HepG2 (cell line): Measurements from ENCODE around the gene RCOR1. TPM values are rescaled to one million over a fixed set of nuclear protein-coding genes. Genes with fewer than 3 reads are reported as not detected.

Source experiments
- ATAC-seq: fragments of 200-7000 bp; cut with Tn5 transposase; 3 replicates; pipeline ENCODE4 v1.9.1; 2020; ENCODE audit warnings: mild to moderate bottlenecking, moderate library complexity
- BruUV-seq: library from RNA; stranded (reverse); fragments of 400-500 nt; replicated peaks from 2 replicates; lab custom pipeline; 2021; lab: Mats Ljungman, UMichigan
- CTCF ChIA-PET: fragments of 300-600 bp; formaldehyde crosslinking; extraction: SDS; loops from one replicate; lab custom pipeline; 2021; ENCODE audit warnings: low total read pairs, inconsistent platforms, low intra/inter-chr PET ratio; lab: Yijun Ruan, JAX
- POLR2A ChIA-PET: fragments of 350-600 bp; sonication (Branson Sonifier 250); formaldehyde crosslinking; loops from one replicate; lab custom pipeline; 2020; ENCODE audit warnings: antibody characterized with exemption, inconsistent platforms; lab: Yijun Ruan, JAX
- DNase-seq: peaks from one replicate; pipeline ENCODE4 v3.0.0-alpha.2; 2015; ENCODE audit warnings: low spot score
- FAIRE-seq: peaks from 3 replicates; lab custom pipeline; 2011; peaks lifted over from hg19 to GRCh38; lab: Jason Lieb, UNC
- H2AFZ ChIP-seq: one replicate; pipeline ENCODE4 v1.6.1; 2011; ENCODE audit warnings: low read length, inconsistent platforms
- H3K27ac ChIP-seq: fragments of 300-600 bp; 3 replicates; pipeline ENCODE4 v1.8.0; 2011; ENCODE audit warnings: mixed run types, mild to moderate bottlenecking, mixed read lengths, low read length, inconsistent platforms; ENCODE audit not compliant: insufficient read depth; ENCODE audit errors: extremely low read length
- H3K27me3 ChIP-seq, 2 experiments: fragments of 200-600 bp in 1 of 2; 2 replicates in 1 of 2; 3 replicates in 1 of 2; pipeline versions ENCODE4 v1.6.0 to v1.8.0; 2011; ENCODE audit warnings: low read length in 2 of 2, mild to moderate bottlenecking in 2 of 2, moderate library complexity in 2 of 2, inconsistent platforms in 1 of 2; ENCODE audit not compliant: insufficient read depth in 2 of 2, control insufficient read depth in 1 of 2
- H3K36me3 ChIP-seq, 2 experiments: fragments of 200-600 bp in 1 of 2; replicated peaks in 1 of 2; 2 replicates in 1 of 2; 3 replicates in 1 of 2; pipeline versions ENCODE4 v1.5.1 to v1.8.0; 2011; ENCODE audit warnings: low read length in 2 of 2, inconsistent platforms in 1 of 2; ENCODE audit not compliant: insufficient read depth in 2 of 2, control insufficient read depth in 1 of 2
- H3K4me1 ChIP-seq: 2 replicates; pipeline ENCODE4 v1.5.1; 2012; ENCODE audit warnings: low read length, inconsistent platforms; ENCODE audit not compliant: insufficient read depth
- H3K4me2 ChIP-seq: 2 replicates; pipeline ENCODE4 v1.6.0; 2011; ENCODE audit warnings: low read depth, low read length, inconsistent platforms
- H3K4me3 ChIP-seq, 3 experiments: fragments of 200-600 bp in 1 of 3; sonication (generic), shearing (Covaris generic) in 1 of 3; replicated peaks in 1 of 3; 2 replicates each; pipeline ENCODE4 v1.5.1; 2011 to 2016; ENCODE audit warnings: low read length in 3 of 3, inconsistent platforms in 2 of 3, low read depth in 2 of 3, mild to moderate bottlenecking in 2 of 3, control low read depth in 1 of 3, mixed read lengths in 1 of 3; ENCODE audit not compliant: insufficient read depth in 1 of 3
- H3K79me2 ChIP-seq: one replicate; pipeline ENCODE4 v1.6.1; 2011; ENCODE audit warnings: low read length, inconsistent platforms; ENCODE audit not compliant: insufficient read depth
- H3K9ac ChIP-seq: 2 replicates; pipeline ENCODE4 v1.6.0; 2011; ENCODE audit warnings: mild to moderate bottlenecking, low read depth, low read length, inconsistent platforms; ENCODE audit not compliant: insufficient read depth
- H3K9me3 ChIP-seq: 2 replicates; pipeline ENCODE4 v1.5.1; 2012; ENCODE audit warnings: mild to moderate bottlenecking, low read length
- H4K20me1 ChIP-seq: 2 replicates; pipeline ENCODE4 v1.6.0; 2011; ENCODE audit warnings: inconsistent platforms, mild to moderate bottlenecking, low read length, moderate library complexity; ENCODE audit not compliant: insufficient read depth
- FOXA1 ChIP-seq, 2 experiments: fragments of 450-650 bp in 1 of 2; sonication (generic) in 1 of 2; formaldehyde crosslinking in 1 of 2; IDR thresholded peaks; 2 replicates each; pipeline versions ENCODE4 v1.4.0 to v1.6.1; 2016 to 2020; ENCODE audit warnings: missing genetic modification reagents in 1 of 2
- GABPA ChIP-seq, 2 experiments: IDR thresholded peaks; 2 replicates each; pipeline ENCODE4 v1.6.1; 2011 to 2016; ENCODE audit warnings: low read depth in 2 of 2, low read length in 1 of 2, missing biosample characterization in 1 of 2, missing genetic modification characterization in 1 of 2
- MXD4 ChIP-seq: IDR thresholded peaks from 2 replicates; pipeline ENCODE4 v1.6.1; 2016; ENCODE audit warnings: mild to moderate bottlenecking, missing biosample characterization, missing genetic modification reagents
- SALL1 ChIP-seq: sonication (generic); formaldehyde crosslinking; IDR thresholded peaks from 2 replicates; pipeline ENCODE4 v1.8.0; 2022; ENCODE audit warnings: mild to moderate bottlenecking, missing genetic modification reagents
- SMAD1 ChIP-seq: sonication (generic); formaldehyde crosslinking; IDR thresholded peaks from 2 replicates; pipeline ENCODE4 v1.4.0; 2020; ENCODE audit warnings: missing genetic modification reagents, low read depth, mild to moderate bottlenecking, borderline replicate concordance
- SOX6 ChIP-seq, 2 experiments: fragments of 450-650 bp in 1 of 2; sonication (generic) in 1 of 2; formaldehyde crosslinking in 1 of 2; IDR thresholded peaks; 2 replicates each; pipeline versions ENCODE4 v1.4.0 to v1.6.1; 2017 to 2020; ENCODE audit warnings: antibody characterized with exemption in 1 of 2, mild to moderate bottlenecking in 1 of 2, missing genetic modification reagents in 1 of 2
- SP140L ChIP-seq: sonication (generic); formaldehyde crosslinking; IDR thresholded peaks from 2 replicates; pipeline ENCODE4 v1.4.0; 2020; ENCODE audit warnings: missing genetic modification reagents, borderline replicate concordance
- SYNCRIP ChIP-seq: fragments of 200-400 bp; formaldehyde crosslinking; IDR thresholded peaks from 2 replicates; pipeline ENCODE4 v1.6.1; 2018; ENCODE audit warnings: mild to moderate bottlenecking, low read depth, low read length; ENCODE audit not compliant: insufficient read depth
- ZFP36 ChIP-seq: fragments of 150-350 bp; IDR thresholded peaks from 2 replicates; pipeline ENCODE4 v1.6.1; 2018; ENCODE audit warnings: borderline replicate concordance, low read length, low read depth; ENCODE audit not compliant: partially characterized antibody
- ZNF629 ChIP-seq: sonication (generic); formaldehyde crosslinking; conservative IDR thresholded peaks from 2 replicates; pipeline ENCODE4 v1.5.0; 2020; ENCODE audit warnings: missing genetic modification reagents
- WGBS: methylation state at CpG from one replicate; pipeline ENCODE4 v1.1.6; 2017; ENCODE audit warnings: low lambda C conversion rate; 5-methylcytosine and 5-hydroxymethylcytosine counted together
- in situ Hi-C: cut with HindIII; loops from 2 replicates; pipeline ENCODE4 v1.10.0; 2017; ENCODE audit warnings: low pct_unique_long_range_greater_than_20kb; ENCODE audit not compliant: extremely low pct_ligation_motif_present
- intact Hi-C: fragments of 100-400 bp; cut with micrococcal nuclease; formaldehyde crosslinking; loops from one replicate; pipeline ENCODE4 v1.10.0; 2022; ENCODE audit not compliant: unreplicated experiment
- polyA plus RNA-seq, 8 experiments: library from polyadenylated mRNA; depleted of rRNA in 3 of 8; stranded (reverse) in 7 of 8; unstranded in 1 of 8; fragments of >200 nt; fragmentation: Illumina TruSeq in 4 of 8; extraction: Trizol in 4 of 8; gene quantifications; 2 replicates each; pipeline versions ENCODE4 v1.2.1 to v1.2.3, GENCODE V29; 2011 to 2016; ENCODE audit warnings: low read depth in 4 of 8, missing spikeins in 1 of 8, mixed read lengths in 1 of 8; ENCODE audit not compliant: insufficient read depth in 1 of 8
- total RNA-seq, 5 experiments: library from RNA; depleted of rRNA; stranded (reverse); fragments of >200 nt; fragmentation: Illumina TruSeq; extraction: Trizol; gene quantifications; 2 replicates each; pipeline ENCODE4 v1.2.3, GENCODE V29; 2016; ENCODE audit warnings: low read depth in 1 of 5
- TF ChIP-seq, protein P1 (sequence below): sonication (generic); formaldehyde crosslinking; IDR thresholded peaks from 2 replicates; pipeline ENCODE4 v1.4.0; 2020; ENCODE audit warnings: missing genetic modification reagents
- TF ChIP-seq, protein P2 (sequence below): sonication (generic); formaldehyde crosslinking; IDR thresholded peaks from 2 replicates; pipeline ENCODE4 v1.9.0; 2022; ENCODE audit warnings: low read depth, missing genetic modification reagents

The RCOR1 gene
- total and polyA plus RNA-seq, 2 of the 13 experiments (the other 11 are each of a cell fraction or from before 2014, with no cell fraction given) = 10.2 to 11.1 TPM

DNA sequence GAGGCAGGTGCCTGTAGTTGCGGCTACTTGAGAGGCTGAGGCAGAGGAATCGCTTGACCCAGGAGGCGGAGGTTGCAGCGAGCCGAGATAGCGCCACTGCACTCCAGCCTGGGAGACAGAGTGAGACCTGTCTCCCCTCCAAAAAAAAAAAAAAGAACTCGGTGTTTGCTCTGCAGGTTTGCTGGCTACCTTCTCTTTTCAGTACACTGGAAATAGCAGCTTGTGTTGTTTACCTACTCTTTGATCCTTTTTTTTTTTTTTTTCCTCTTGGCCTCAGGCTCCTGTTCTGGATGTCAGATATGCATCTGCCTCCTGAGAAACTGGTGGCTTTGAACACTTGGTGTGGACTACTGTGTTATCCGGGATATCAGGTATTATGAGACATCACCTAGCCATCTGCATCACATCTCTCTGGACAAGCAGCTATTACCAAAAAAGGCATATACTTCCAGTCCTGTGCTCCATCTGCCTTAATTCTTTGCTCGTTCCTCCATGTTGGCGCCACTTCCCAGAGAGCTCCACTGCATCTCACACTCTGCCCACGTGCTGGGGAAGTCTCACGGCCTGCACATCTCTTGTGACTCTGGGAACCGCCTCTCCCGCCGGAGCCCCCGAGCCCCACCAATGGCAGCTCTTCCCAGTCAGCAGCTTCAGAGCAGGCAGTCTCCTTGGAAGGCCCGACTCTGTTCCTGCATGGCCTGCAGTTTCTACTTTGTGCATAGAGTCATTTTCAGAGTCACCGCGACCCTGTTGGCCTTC, 133.9 kb downstream of the RCOR1 start (continued):
- TF ChIP-seq, protein P1, sequence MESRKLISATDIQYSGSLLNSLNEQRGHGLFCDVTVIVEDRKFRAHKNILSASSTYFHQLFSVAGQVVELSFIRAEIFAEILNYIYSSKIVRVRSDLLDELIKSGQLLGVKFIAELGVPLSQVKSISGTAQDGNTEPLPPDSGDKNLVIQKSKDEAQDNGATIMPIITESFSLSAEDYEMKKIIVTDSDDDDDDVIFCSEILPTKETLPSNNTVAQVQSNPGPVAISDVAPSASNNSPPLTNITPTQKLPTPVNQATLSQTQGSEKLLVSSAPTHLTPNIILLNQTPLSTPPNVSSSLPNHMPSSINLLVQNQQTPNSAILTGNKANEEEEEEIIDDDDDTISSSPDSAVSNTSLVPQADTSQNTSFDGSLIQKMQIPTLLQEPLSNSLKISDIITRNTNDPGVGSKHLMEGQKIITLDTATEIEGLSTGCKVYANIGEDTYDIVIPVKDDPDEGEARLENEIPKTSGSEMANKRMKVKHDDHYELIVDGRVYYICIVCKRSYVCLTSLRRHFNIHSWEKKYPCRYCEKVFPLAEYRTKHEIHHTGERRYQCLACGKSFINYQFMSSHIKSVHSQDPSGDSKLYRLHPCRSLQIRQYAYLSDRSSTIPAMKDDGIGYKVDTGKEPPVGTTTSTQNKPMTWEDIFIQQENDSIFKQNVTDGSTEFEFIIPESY (CRISPR knock-in tag) = peak; percentile 94
- TF ChIP-seq SALL1 (CRISPR knock-in tag) (peak; percentile 13; the same call in 1 of the 2 replicates), SOX6 (IDR thresholded peaks at IDR 0.05) (no peak), SOX6 (CRISPR knock-in tag; IDR thresholded peaks at IDR 0.05) (peak; percentile 12; the same call in 1 of the 2 replicates), FOXA1 (IDR thresholded peaks at IDR 0.05) (no peak; the same call in 1 of the 2 replicates), FOXA1 (CRISPR knock-in tag; IDR thresholded peaks at IDR 0.05) (peak; percentile 43; the same call in 1 of the 2 replicates)

DNA sequence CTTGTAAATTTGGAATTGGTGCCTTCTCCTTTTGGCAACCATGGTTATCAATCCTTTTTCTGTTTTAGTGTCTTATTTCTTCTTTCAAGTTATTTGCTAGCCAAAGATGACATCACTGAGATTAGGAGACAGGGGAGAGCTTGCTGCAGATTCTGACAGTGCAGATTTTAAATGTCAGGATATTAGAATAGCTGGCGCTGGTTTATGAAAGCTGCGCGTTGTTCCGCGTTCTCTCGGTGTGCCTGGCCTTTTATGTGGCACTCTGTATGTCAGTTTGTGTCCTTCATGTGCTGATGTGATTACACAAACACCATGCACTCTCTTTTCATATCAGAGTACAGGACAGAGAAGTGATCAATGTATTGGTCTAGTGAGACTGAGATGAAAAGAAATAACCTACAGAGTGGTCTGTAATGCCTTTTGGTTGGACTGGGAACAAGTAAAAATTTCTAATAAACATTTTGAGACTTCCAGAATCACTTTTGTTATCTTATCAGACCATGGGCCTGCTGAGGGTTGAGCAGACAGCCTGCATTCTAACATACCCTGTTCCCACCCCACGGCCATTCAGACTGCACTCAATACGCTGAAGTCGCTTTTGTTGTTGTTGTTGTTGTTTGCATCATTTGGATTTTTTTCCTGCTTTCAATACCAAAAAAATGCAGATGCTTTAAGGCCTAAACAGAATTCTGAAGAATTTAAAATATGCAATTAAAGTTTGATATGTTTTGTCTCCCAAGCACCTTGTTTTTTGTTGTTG, 135.1 kb downstream of the RCOR1 start:
- no peak overlapping the region for H3K9ac ChIP-seq
- no peaks in the 10 kb centered on the region for H3K79me2 ChIP-seq
- FAIRE-seq (no peak), DNase-seq (no peak)
- no peak overlapping the region for H3K27ac ChIP-seq
- H3K4me3 ChIP-seq = no peak overlapping the region
- H3K4me1 ChIP-seq = peaks cover 14% of the 10 kb centered on the region
- no peak overlapping the region for H2AFZ ChIP-seq
- intact Hi-C loops = loop anchor here (5.0 kb wide), 1 partner anchor 45 kb away; no protein-coding TSS in a partner anchor
- H4K20me1 ChIP-seq = peaks cover 3% of the 10 kb centered on the region; the same call in 1 of the 2 replicates
- TF ChIP-seq SP140L (CRISPR knock-in tag) = no peak
- TF ChIP-seq MXD4 (CRISPR knock-in tag) = no peak
- TF ChIP-seq ZNF629 (CRISPR knock-in tag) = no peak
- TF ChIP-seq GABPA (IDR thresholded peaks at IDR 0.05; ENCODE audit: low read depth, low read length) = no peak
- no peak for TF ChIP-seq GABPA (CRISPR knock-in tag; IDR thresholded peaks at IDR 0.05; ENCODE audit: low read depth)
- no peak for TF ChIP-seq SYNCRIP
- no peak for TF ChIP-seq SMAD1
- TF ChIP-seq, protein P2, sequence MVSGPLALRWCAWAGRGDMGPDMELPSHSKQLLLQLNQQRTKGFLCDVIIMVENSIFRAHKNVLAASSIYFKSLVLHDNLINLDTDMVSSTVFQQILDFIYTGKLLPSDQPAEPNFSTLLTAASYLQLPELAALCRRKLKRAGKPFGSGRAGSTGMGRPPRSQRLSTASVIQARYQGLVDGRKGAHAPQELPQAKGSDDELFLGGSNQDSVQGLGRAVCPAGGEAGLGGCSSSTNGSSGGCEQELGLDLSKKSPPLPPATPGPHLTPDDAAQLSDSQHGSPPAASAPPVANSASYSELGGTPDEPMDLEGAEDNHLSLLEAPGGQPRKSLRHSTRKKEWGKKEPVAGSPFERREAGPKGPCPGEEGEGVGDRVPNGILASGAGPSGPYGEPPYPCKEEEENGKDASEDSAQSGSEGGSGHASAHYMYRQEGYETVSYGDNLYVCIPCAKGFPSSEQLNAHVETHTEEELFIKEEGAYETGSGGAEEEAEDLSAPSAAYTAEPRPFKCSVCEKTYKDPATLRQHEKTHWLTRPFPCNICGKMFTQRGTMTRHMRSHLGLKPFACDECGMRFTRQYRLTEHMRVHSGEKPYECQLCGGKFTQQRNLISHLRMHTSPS (CRISPR knock-in tag) = no peak
- no peak for TF ChIP-seq ZFP36
- TF ChIP-seq, all 625 proteins: peak for 0
- Histone ChIP-seq H3K4me2 (no peak overlapping the region), H3K27me3 (no peaks in the 10 kb centered on the region), H3K9me3 (no peaks in the 10 kb centered on the region), H3K36me3 (peaks cover 20 to 63% of the 10 kb centered on the region in 2 experiments)
- no TSS peak for BruUV-seq
- no peak for ATAC-seq
- ChIA-PET POLR2A (no interaction called here), CTCF (no interaction called here)
- in situ Hi-C loops = no loop called here
- over 99% methylated on average over 9 of the region's 9 CpGs for WGBS
